ENCODE measurements around the gene ADCY9. TPM values are rescaled to one million over a fixed set of nuclear protein-coding genes. Genes with fewer than 3 reads are reported as not detected.
A peak's percentile ranks its signal among the peaks of the same experiment; 100 is the strongest.

The ADCY9 gene
- total RNA-seq, 1 experiment from 2014 or later: 4.7 TPM

- peaks cover 13 to 16% of the 10 kb centered on the region in 2 experiments for H3K9me3 Mint-ChIP-seq
Measured at GRCh38 chr16:4025428-4025827, 90.8 kb downstream of the ADCY9 start.

More at GRCh38 chr16:4025428-4025827, 90.8 kb downstream of the ADCY9 start:
- Histone ChIP-seq H3K9ac (ENCODE audit: extremely low read depth, insufficient read length, low read length) (no peak overlapping the region), H4K20me1 (ENCODE audit: control insufficient read depth, insufficient read depth, insufficient read length) (no peaks in the 10 kb centered on the region), H3K27ac (ENCODE audit: insufficient read length, low read depth, low read length) (no peak overlapping the region), H3K18ac (ENCODE audit: insufficient read length, low read depth, low read length) (no peak overlapping the region), H4K91ac (ENCODE audit: insufficient read length, low read depth, low read length) (no peak overlapping the region), H3K27me3 (ENCODE audit: insufficient read depth, low read length) (no peaks in the 10 kb centered on the region), H2BK15ac (ENCODE audit: low read depth, low read length) (no peak overlapping the region), H3K23ac (ENCODE audit: insufficient read length, low read depth, low read length) (no peak overlapping the region), H2BK20ac (ENCODE audit: low read depth, low read length, poor library complexity, severe bottlenecking) (no peak overlapping the region), H3K14ac (ENCODE audit: insufficient read depth, low read length) (peak overlapping the region; percentile 24; the same call in 1 of the 2 replicates), H3K23me2 (ENCODE audit: insufficient read length, low read depth, low read length, poor library complexity, severe bottlenecking) (peaks cover 2% of the 10 kb centered on the region), H3K4me1 (ENCODE audit: insufficient read depth, low read length) (peaks cover 8% of the 10 kb centered on the region; the same call in 1 of the 2 replicates), H2AFZ (ENCODE audit: low read length) (no peak overlapping the region), H4K8ac (replicated peaks; ENCODE audit: insufficient read length, low read depth, low read length) (no peak overlapping the region), H3T11ph (ENCODE audit: low read length) (no peak overlapping the region), H3K79me2 (ENCODE audit: insufficient read depth, low read length) (no peaks in the 10 kb centered on the region), H3K4ac (ENCODE audit: low read depth, low read length) (no peak overlapping the region; the same call in 1 of the 2 replicates), H3K56ac (ENCODE audit: insufficient read length, low read depth, low read length) (no peak overlapping the region), H2BK5ac (ENCODE audit: insufficient read length, low read length) (no peak overlapping the region), H2AK5ac (ENCODE audit: insufficient read length, low read length) (no peak overlapping the region), H2BK12ac (ENCODE audit: insufficient read length, low read depth, low read length) (no peak overlapping the region), H3K9me3 (ENCODE audit: control insufficient read depth, low read depth, low read length) (no peaks in the 10 kb centered on the region), H3K4me2 (ENCODE audit: insufficient read depth, insufficient read length, low read length) (no peak overlapping the region), H4K5ac (ENCODE audit: insufficient read length, low read depth, low read length) (no peak overlapping the region), H3K79me1 (ENCODE audit: insufficient read depth, low read depth, low read length, poor library complexity, severe bottlenecking) (no peaks in the 10 kb centered on the region), H2BK120ac (ENCODE audit: low read depth, low read length, poor library complexity, severe bottlenecking) (no peak overlapping the region)
- no CpG with 5 or more reads among the region's 14 CpGs for WGBS (ENCODE audit: extremely low coverage, insufficient read length, low lambda C conversion rate)
- H3K4me1 Mint-ChIP-seq: peaks cover 32 to 39% of the 10 kb centered on the region in 2 experiments
- DNase-seq: no peak
- peaks cover 9% of the 10 kb centered on the region; the same call in 1 of the 2 replicates for H3K27me3 Mint-ChIP-seq (ENCODE audit: low read depth)
- H3K4me3 Mint-ChIP-seq: no peak overlapping the region
- TF ChIP-seq, protein P1, sequence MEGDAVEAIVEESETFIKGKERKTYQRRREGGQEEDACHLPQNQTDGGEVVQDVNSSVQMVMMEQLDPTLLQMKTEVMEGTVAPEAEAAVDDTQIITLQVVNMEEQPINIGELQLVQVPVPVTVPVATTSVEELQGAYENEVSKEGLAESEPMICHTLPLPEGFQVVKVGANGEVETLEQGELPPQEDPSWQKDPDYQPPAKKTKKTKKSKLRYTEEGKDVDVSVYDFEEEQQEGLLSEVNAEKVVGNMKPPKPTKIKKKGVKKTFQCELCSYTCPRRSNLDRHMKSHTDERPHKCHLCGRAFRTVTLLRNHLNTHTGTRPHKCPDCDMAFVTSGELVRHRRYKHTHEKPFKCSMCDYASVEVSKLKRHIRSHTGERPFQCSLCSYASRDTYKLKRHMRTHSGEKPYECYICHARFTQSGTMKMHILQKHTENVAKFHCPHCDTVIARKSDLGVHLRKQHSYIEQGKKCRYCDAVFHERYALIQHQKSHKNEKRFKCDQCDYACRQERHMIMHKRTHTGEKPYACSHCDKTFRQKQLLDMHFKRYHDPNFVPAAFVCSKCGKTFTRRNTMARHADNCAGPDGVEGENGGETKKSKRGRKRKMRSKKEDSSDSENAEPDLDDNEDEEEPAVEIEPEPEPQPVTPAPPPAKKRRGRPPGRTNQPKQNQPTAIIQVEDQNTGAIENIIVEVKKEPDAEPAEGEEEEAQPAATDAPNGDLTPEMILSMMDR (conservative IDR thresholded peaks at IDR 0.05): no peak
- H3K27ac Mint-ChIP-seq: no peak overlapping the region; a peak in 2 of 7 replicates
- peaks cover 3 to 5% (median 5%) of the 10 kb centered on the region in 3 experiments; a peak in 6 of 7 replicates for H3K36me3 Mint-ChIP-seq (ENCODE audit: insufficient read depth in 1 of 3, low read depth in 3 of 3)

Data from H9 (cell line).